Measurements from ENCODE around the gene F10.

Gene F10

DNA sequence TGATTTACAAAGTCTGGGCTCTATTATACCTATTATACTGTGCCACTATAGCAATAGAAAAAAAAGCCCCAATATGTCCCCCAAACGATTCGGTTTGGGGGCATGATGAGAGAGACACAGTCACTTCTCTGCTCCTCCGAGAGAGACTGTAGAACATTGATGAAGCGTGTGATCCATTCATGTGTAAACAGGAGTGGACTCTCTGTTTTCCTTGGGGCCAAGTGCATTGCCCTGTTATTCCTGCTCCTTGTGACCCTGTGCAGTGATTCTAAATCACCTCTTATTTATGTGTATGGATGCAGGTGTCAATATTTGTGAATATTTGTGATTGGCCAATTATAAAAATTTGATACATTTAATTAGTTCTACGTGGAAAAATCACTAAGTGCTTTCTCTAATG lies 17.0 kb downstream of the F10 start:
- DNase-seq: no peak

DNA sequence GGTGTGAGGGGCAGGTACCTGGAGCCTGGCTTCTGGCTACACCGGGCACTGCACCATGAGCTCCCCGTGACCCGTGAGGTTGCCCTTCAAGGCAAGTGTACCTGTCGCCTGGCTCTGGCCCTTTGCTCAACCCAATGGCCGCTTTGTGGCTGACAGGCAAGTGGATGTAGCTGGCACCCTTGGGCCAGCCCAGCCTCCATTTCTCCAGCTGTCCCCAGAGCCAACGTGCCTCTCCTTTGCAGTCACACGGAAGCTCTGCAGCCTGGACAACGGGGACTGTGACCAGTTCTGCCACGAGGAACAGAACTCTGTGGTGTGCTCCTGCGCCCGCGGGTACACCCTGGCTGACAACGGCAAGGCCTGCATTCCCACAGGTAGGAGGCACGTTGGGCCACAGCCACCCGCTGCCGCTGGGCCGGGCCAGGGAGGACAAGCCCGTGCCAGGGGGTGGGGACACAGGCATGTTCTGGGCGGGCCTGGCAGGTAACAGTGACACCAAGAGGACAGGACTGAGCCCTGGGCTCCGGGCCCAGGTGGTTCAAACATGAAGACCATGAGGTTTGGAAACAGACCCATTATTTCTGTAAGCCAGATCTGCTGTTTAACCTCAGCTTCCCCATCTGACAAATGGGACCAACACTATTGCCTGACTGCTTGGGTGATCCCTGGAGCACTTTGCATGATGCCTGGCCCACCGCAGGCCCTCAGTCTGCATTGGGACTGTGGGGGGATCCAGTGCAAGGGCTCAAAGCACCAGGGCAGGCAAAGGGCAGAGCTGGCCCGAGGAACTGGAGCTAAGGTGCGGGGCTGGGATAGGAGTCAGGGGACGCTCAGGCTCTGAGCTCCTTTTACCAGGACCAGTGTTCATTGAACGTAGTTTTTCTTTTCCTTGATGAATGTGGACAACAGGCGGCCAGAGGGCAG lies 18.3 kb downstream of the F10 start:
- DNase-seq: no peak

- no peak for DNase-seq
Observed at GRCh38 chr13:113141601-113141970, 19.0 kb downstream of the F10 start.

- no peak for DNase-seq
Observed at GRCh38 chr13:113142876-113143275, 20.3 kb downstream of the F10 start.

DNA sequence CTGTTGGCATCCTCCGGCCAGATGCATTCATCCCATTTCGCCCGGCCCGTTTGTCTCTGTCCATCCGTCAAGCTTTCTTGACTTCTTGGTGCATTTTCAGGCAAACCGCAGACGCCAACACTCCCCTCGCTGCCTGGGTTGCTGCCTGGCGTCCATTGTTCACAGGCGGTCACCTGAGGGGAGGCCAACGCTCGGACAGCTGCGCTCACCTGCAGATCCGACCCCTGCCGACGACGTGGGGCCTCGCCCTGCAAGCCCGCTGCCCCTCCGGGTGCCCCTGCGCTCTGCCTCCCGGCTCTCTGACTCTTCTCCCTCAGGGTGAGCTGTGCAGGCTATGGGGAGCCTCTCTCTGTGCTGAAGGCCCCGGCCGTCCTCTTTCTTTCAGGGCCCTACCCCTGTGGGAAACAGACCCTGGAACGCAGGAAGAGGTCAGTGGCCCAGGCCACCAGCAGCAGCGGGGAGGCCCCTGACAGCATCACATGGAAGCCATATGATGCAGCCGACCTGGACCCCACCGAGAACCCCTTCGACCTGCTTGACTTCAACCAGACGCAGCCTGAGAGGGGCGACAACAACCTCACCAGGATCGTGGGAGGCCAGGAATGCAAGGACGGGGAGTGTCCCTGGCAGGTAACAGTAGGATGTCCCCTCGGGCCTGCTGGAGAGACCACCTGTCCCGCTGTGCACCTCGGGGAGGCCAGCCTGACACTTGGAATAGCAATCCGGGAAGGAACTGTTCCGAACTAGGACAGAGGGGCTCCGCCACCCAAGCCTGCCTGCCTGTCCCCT lies 21.1 kb downstream of the F10 start:
- no peak for DNase-seq

GRCh38 chr13:113144255-113144629 lies 21.6 kb downstream of the F10 start:
- DNase-seq: no peak

- no peak for DNase-seq
Observed at GRCh38 chr13:113145496-113145895, 22.9 kb downstream of the F10 start.

DNA sequence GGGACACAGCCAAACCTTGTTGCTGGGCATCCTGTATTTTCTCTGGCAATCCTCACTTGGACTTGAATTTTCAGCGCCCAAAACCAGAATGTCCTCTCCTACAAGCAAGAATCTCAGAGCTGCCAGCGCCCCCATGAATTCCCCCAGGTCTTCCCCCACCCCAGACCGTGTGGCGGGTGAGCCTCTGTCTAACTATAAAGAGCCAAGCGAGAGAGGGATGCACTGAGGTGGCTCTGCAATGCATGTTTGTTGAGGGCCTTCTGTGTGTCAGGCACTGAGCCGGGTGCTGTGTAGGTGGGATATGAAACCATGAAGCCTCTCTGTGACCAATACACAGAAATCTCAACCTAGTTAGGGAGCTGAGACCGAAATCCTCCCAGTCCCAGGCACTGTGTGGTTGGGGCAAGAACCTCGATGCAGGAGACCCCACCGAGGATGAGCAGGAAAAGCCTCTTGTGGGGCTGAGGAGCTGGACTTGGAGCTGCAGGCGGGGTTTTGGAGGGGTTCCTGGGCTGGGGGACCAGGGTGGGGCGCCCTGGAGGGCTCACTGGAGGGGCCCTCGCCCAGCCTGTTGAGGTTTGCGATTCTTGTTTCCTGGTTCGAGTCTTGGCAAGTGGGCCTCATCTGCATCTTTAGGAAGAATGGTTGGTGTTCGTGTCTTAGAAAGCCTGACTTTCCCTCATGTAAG lies 23.5 kb downstream of the F10 start:
- DNase-seq: no peak

DNA sequence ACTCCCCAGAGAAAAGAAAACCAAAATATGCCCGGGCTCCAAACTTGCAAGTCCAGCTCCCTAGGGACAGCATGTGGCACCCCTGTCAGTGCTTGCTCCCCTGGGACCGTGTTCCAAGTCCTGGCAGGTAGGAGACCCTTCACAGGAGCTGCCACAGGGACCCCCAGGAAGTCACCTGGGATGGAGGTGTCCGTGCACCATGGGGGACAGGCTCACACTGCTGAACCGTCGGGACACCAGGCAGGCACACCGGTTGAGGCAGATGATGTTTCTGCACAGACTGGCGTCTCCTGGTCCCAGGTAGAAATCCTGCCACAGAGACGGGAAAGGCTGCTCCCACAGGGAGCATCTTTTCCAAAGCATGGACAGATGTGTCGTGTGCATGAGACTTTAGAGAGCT lies 24.2 kb downstream of the F10 start:
- no peak for DNase-seq

DNA sequence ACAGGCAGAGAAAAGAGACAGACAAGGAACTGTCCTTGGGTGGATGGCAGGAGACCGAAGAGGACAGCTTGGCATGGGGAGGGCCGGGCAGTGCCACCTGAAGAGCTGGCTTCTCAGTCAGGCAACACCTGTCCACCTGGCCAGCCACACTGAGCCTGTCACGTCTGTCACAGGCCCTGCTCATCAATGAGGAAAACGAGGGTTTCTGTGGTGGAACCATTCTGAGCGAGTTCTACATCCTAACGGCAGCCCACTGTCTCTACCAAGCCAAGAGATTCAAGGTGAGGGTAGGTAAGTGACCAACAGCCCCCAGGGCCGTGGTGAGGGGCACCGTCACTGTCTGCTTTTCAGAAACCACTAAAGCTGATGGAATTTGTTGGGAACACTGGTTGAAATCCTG lies 24.6 kb downstream of the F10 start:
- no peak for DNase-seq

- DNase-seq: no peak
Observed at GRCh38 chr13:113148407-113148806, 25.8 kb downstream of the F10 start.

DNA sequence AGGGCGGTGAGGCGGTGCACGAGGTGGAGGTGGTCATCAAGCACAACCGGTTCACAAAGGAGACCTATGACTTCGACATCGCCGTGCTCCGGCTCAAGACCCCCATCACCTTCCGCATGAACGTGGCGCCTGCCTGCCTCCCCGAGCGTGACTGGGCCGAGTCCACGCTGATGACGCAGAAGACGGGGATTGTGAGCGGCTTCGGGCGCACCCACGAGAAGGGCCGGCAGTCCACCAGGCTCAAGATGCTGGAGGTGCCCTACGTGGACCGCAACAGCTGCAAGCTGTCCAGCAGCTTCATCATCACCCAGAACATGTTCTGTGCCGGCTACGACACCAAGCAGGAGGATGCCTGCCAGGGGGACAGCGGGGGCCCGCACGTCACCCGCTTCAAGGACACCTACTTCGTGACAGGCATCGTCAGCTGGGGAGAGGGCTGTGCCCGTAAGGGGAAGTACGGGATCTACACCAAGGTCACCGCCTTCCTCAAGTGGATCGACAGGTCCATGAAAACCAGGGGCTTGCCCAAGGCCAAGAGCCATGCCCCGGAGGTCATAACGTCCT lies 26.4 kb downstream of the F10 start:
- no peak for DNase-seq

- DNase-seq: no peak
Observed at GRCh38 chr13:113149711-113150549, 27.3 kb downstream of the F10 start.

GRCh38 chr13:113150550-113151365 lies 28.2 kb downstream of the F10 start:
- no peak for DNase-seq

- no peak for DNase-seq
Observed at GRCh38 chr13:113151745-113152690, 29.4 kb downstream of the F10 start.

DNA sequence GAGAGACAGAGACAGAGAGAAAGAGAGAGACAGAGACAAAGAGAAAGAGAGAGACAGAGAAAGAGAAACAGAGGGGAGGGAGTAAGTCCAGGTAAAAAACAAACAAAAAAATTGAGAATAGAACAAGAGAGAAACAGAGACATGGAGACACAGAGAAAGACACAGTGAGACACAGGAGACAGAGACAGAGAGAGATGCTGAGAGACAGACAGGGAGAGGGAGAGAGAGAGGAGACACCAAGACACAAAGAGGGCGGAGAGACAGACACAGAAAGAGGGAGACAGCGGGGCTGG lies 30.0 kb downstream of the F10 start:
- no peak for DNase-seq

GRCh38 chr13:113152984-113153809 lies 30.6 kb downstream of the F10 start:
- DNase-seq: peak; percentile 62

DNA sequence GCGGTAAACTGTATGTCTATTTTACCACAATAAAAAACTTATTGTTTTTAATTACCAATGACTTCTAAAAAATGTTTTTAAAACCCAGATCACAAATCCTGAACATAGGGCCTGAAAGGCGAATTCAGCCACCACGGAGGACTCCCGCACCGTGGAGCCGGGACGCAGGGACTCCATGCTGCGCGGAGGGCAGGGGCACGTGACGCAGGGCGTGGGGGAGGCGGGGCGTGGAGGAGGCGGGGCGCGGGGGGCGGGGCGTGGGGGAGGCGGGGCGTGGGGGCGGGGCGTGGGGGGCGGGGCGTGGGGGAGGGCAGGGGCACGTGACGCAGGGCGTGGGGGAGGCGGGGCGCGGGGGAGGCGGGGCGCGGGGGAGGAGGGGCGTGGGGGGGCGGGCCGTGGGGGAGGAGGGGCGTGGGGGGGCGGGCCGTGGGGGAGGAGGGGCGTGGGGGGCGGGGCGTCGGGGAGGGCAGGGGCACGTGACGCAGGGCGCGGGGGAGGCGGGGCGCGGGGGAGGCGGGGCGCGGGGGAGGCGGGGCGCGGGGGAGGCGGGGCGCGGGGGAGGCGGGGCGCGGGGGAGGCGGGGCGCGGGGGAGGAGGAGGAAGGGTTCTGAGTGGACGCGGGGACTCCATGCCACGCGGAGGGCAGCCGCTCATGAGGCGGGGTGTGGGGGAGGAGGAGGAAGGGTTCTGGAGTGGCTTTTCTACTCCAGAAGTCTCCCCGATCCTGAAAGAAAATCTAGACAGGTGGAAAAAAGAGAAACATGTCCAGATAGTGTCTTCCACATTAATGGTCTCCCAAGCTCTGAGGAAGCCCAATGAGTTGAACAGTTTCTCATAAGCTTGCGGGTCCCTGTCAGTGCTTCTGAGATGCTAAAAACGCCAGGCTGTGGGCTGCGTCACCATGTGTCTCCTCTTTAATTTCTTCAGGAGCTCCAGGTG lies 31.5 kb downstream of the F10 start:
- DNase-seq: peak; percentile 88
